Natural killer cell (primary cell): ENCODE results near the gene OPRL1. TPM values are rescaled to one million over a fixed set of nuclear protein-coding genes. Genes with fewer than 3 reads are reported as not detected.

Source experiments
- ATAC-seq, 3 donors: fragments of 150-1000 bp in 2 of 3; fragments of 200-7000 bp in 1 of 3; cut with Tn5 transposase; 1 replicate in 1 of 3; 2 replicates in 2 of 3; pipeline ENCODE4 v1.10.0; 2021; ENCODE audit warnings: mild to moderate bottlenecking in 2 of 3, moderate library complexity in 2 of 3
- DNase-seq, 2 donors: peaks; one replicate each; pipeline versions ENCODE4 v3.0.0 to v3.0.0-alpha.2; 2013 to 2021; ENCODE audit warnings: mixed read lengths in 1 of 2
- H3K27ac ChIP-seq: one replicate; pipeline ENCODE4 v1.5.1; 2013; ENCODE audit warnings: mild to moderate bottlenecking, low read length
- H3K27me3 ChIP-seq: one replicate; pipeline ENCODE4 v1.6.1; 2013; ENCODE audit warnings: low read length; ENCODE audit not compliant: control insufficient read depth, insufficient read depth
- H3K36me3 ChIP-seq: one replicate; pipeline ENCODE4 v1.6.1; 2013; ENCODE audit warnings: low read length; ENCODE audit not compliant: control insufficient read depth, insufficient read depth
- H3K4me1 ChIP-seq: one replicate; pipeline ENCODE4 v1.6.1; 2013; ENCODE audit warnings: low read length; ENCODE audit not compliant: control insufficient read depth, insufficient read depth
- H3K4me3 ChIP-seq: one replicate; pipeline ENCODE4 v1.5.1; 2013; ENCODE audit warnings: low read length
- H3K9me3 ChIP-seq: one replicate; pipeline ENCODE4 v1.6.1; 2013; ENCODE audit warnings: low read length; ENCODE audit not compliant: control insufficient read depth, insufficient read depth
- H3K27ac Mint-ChIP-seq, 2 donors: one replicate each; pipeline ENCODE4 v1.8.0; 2022; ENCODE audit warnings: mild to moderate bottlenecking in 2 of 2, mixed read lengths in 2 of 2, moderate library complexity in 1 of 2
- H3K27me3 Mint-ChIP-seq, 2 donors: one replicate each; pipeline ENCODE4 v1.8.0; 2022; ENCODE audit warnings: low read depth in 2 of 2, mixed read lengths in 2 of 2
- H3K36me3 Mint-ChIP-seq: one replicate; pipeline ENCODE4 v1.8.0; 2022; ENCODE audit warnings: mixed read lengths
- H3K4me1 Mint-ChIP-seq, 2 donors: one replicate each; pipeline ENCODE4 v1.8.0; 2022; ENCODE audit warnings: mixed read lengths in 2 of 2
- H3K4me3 Mint-ChIP-seq: one replicate; pipeline ENCODE4 v1.8.0; 2022; ENCODE audit warnings: mild to moderate bottlenecking, moderate library complexity, mixed read lengths
- H3K9me3 Mint-ChIP-seq, 2 donors: one replicate each; pipeline ENCODE4 v1.8.0; 2022; ENCODE audit warnings: mixed read lengths in 2 of 2
- WGBS: methylation state at CpG from one replicate; pipeline ENCODE4 v1.1.7; 2013; ENCODE audit warnings: missing lambda C conversion rate; ENCODE audit not compliant: insufficient coverage; 5-methylcytosine and 5-hydroxymethylcytosine counted together
- intact Hi-C: fragments of 100-400 bp; cut with micrococcal nuclease; formaldehyde crosslinking; loops from one replicate; pipeline ENCODE4 v1.14.2; 2022
- total RNA-seq, 4 donors: library from RNA; stranded (reverse); fragments of 120-200 nt in 1 of 4; gene quantifications; one replicate each; pipeline versions ENCODE4 v1.2.3 to v1.2.4, GENCODE V29; 2013 to 2022
- TF ChIP-seq, protein P1 (sequence below): fragments of 200-600 bp; IDR thresholded peaks from one replicate; pipeline ENCODE4 v1.8.0; 2022; ENCODE audit warnings: antibody characterized with exemption

Gene OPRL1
- total RNA-seq, 3 donors from 2014 or later (not counting 1 experiment from before 2014, with no cell fraction given), result 1.2 to 2.2 (median 1.4) TPM

DNA sequence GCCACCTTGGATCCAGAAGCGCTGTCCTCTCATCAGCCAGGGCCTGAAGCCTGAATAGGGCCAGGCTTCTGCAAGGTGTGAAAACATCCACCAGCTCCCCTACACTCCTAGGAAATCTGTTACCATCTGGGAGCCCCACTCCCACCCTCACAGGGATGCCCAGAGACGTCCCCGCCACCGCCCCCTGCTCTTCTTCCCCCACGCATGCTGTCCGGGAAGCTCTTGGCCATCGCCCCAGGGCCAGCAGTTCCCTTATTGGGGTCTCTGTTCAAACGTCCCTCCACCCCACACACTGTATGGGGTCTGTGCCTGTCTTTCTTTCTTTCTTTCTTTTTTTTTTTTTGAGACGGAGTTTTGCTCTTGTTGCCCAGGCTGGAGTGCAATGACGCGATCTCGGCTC, 4.3 kb upstream of the OPRL1 start:
- intact Hi-C loops, result no loop called here
- Histone ChIP-seq H3K9me3 (no peaks in the 10 kb centered on the region), H3K36me3 (peaks cover 43% of the 10 kb centered on the region), H3K4me3 (no peak overlapping the region), H3K27me3 (no peaks in the 10 kb centered on the region), H3K4me1 (peaks cover 43% of the 10 kb centered on the region), H3K27ac (no peak overlapping the region)
- H3K27ac Mint-ChIP-seq, result peak overlapping the region in 1 of 2 donors; percentile 7
- no peaks in the 10 kb centered on the region for H3K27me3 Mint-ChIP-seq
- TF ChIP-seq, protein P1, sequence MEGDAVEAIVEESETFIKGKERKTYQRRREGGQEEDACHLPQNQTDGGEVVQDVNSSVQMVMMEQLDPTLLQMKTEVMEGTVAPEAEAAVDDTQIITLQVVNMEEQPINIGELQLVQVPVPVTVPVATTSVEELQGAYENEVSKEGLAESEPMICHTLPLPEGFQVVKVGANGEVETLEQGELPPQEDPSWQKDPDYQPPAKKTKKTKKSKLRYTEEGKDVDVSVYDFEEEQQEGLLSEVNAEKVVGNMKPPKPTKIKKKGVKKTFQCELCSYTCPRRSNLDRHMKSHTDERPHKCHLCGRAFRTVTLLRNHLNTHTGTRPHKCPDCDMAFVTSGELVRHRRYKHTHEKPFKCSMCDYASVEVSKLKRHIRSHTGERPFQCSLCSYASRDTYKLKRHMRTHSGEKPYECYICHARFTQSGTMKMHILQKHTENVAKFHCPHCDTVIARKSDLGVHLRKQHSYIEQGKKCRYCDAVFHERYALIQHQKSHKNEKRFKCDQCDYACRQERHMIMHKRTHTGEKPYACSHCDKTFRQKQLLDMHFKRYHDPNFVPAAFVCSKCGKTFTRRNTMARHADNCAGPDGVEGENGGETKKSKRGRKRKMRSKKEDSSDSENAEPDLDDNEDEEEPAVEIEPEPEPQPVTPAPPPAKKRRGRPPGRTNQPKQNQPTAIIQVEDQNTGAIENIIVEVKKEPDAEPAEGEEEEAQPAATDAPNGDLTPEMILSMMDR, result no peak
- 93% methylated on average over 12 of the region's 12 CpGs for WGBS
- no peak overlapping the region for H3K4me3 Mint-ChIP-seq
- DNase-seq (no peak), ATAC-seq (no peak)
- no peaks in the 10 kb centered on the region for H3K9me3 Mint-ChIP-seq
- peaks cover 11 to 43% of the 10 kb centered on the region in 2 donors for H3K4me1 Mint-ChIP-seq
- H3K36me3 Mint-ChIP-seq, result no peaks in the 10 kb centered on the region

DNA sequence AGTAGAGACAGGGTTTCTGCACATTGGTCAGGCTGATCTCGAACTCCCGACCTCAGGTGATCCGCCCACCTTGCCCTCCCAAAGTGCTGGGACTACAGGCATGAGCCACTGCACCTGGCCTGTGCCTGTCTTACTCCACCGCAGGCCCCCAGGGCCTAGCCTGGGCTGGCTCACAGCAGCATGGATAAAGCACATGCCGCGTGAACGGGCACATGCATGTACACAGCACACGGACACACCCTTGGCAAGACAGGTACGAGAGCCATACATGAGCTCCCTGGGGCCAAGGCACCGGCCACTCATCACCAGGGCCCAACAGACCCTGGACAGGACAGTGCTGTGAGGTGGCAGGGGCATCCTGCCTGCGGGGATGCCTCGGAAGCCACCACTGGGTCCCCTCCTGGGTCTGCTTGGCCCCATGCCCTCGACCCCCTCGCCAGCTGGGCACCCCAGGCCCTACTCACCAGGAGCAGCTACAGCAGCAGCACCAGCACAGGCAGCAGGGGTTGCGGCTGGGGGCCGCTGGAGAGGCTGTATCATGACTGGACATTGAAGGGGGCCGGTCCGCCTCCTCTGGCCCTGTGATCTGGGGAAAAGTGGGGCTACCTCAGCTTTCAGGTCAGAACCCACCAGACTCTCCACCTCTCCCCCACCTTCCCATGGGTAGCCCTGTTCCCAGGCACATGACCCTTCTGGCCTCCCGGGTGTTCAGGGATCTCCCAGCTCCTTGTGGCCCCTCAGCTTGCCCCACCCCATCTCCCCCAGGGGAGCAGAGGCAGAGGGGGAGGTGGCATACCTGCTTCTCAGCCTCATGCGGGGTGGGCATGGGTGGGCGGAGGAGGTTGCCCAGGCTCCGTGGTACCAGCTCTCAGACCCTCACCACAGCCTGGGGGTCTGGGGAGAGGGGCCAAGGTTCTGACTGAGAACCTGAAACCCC, 3.6 kb upstream of the OPRL1 start:
- H3K27ac ChIP-seq, result peak overlapping the region; percentile 69
- no peaks in the 10 kb centered on the region for H3K27me3 ChIP-seq
- TF ChIP-seq, protein P1, result no peak
- H3K4me3 ChIP-seq, result peak overlapping the region; percentile 75
- 88% methylated on average over 19 of the region's 22 CpGs for WGBS
- no peaks in the 10 kb centered on the region for H3K9me3 ChIP-seq
- no peaks in the 10 kb centered on the region for H3K9me3 Mint-ChIP-seq
- DNase-seq (no peak), ATAC-seq (no peak)
- no peaks in the 10 kb centered on the region for H3K36me3 Mint-ChIP-seq
- no peak overlapping the region for H3K4me3 Mint-ChIP-seq
- peaks cover 11 to 43% of the 10 kb centered on the region in 2 donors for H3K4me1 Mint-ChIP-seq
- peaks cover 48% of the 10 kb centered on the region for H3K4me1 ChIP-seq
- H3K36me3 ChIP-seq, result peaks cover 43% of the 10 kb centered on the region
- H3K27ac Mint-ChIP-seq, result peak overlapping the region; percentile 41 to 92
- H3K27me3 Mint-ChIP-seq, result no peaks in the 10 kb centered on the region
- intact Hi-C loops, result no loop called here

- peak overlapping the region; percentile 69 for H3K27ac ChIP-seq
- Mint-ChIP-seq H3K27me3 (no peaks in the 10 kb centered on the region), H3K4me1 (peaks cover 16 to 50% of the 10 kb centered on the region in 2 donors), H3K36me3 (no peaks in the 10 kb centered on the region), H3K27ac (peak overlapping the region; percentile 41 to 92), H3K4me3 (peak overlapping the region; percentile 90), H3K9me3 (no peaks in the 10 kb centered on the region)
- peaks cover 37% of the 10 kb centered on the region for H3K36me3 ChIP-seq
- intact Hi-C loops, result no loop called here
- no peaks in the 10 kb centered on the region for H3K27me3 ChIP-seq
- no peaks in the 10 kb centered on the region for H3K9me3 ChIP-seq
- TF ChIP-seq, protein P1, result no peak
- H3K4me1 ChIP-seq, result peaks cover 51% of the 10 kb centered on the region
- peak overlapping the region; percentile 75 for H3K4me3 ChIP-seq
- ATAC-seq (no peak), DNase-seq (peak in 1 of 2 donors; percentile 55)
- WGBS, result 10% methylated on average over 8 of the region's 8 CpGs
Measured at GRCh38 chr20:64077094-64077493, 2.8 kb upstream of the OPRL1 start.
